GM21360 (cell line): ENCODE measurements around the gene BNC1.
"Not testable (repeated sequence)": the region's sequence is repeated elsewhere in the genome, so short reads cannot be mapped to it uniquely, and the experiment has no call there.

Experiments
- ATAC-seq: cut with Tn5 transposase; IDR thresholded peaks from one replicate; pipeline ENCODE4 v1.9.1; 2021; ENCODE audit warnings: mild to moderate bottlenecking, moderate library complexity; ENCODE audit not compliant: unreplicated experiment

BNC1 gene

GRCh38 chr15:83250781-83251180 lies 33.7 kb downstream of the BNC1 start:
- no peak for ATAC-seq

DNA sequence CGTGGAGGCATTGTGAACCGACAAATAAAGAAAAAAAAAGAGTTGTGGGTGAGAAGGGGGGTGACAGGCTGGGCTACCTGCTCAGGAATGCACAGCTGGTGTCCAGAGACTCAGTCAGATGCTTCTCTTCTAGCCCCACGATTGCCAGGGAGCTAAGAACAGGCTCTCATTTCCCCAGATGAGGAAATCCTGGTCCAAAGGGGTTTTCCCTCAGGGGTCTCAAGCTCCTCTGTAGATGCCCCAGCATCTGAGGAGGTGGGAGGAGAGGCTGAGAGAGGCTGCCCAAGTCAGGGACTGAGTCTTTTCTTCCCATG lies 35.5 kb downstream of the BNC1 start:
- ATAC-seq = no peak

DNA sequence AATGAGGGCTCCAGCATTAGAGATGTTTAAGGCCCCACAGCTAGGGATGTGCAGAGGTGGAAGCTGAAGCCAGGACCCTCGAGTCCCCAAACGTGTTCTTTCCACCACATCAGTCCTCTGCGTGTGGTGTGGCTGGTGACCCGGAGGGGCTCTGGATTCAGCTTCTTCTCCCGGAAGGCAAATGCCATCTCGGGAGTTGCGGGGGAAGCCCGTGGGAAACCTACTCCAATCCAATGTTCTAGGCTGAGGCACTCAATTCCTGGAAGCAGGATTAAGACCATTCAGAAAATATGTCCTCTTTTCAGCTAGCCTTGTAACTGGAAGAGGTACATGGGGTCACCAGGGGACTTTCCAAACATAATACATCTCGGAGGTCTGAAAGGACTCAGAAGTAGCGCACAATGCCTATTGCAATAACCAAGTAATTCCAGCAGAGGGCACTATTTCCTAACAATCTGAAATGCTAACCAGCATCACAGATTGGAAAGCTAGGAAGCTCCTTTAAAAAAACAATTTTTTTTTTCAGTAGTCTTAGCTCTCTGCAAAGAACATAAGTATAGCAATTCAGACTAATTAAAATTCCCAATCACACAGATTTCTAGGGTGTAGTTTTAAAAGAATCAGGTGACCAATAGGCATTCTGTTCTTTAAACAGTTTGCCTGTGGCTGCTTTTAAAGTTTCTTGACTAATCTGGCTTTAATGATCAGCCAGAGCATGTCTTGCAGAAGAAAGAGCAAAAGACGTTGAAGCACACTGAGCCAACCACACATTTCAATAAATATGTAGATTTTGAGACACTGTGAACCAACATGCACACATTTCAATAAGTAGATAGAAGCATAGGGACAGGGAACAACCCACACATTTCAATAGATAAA lies 36.1 kb downstream of the BNC1 start:
- ATAC-seq = peak; percentile 54

- ATAC-seq = no peak
Observed at GRCh38 chr15:83243634-83244033, 40.8 kb downstream of the BNC1 start.

GRCh38 chr15:83230242-83230641 lies 54.2 kb downstream of the BNC1 start:
- ATAC-seq = no peak

DNA sequence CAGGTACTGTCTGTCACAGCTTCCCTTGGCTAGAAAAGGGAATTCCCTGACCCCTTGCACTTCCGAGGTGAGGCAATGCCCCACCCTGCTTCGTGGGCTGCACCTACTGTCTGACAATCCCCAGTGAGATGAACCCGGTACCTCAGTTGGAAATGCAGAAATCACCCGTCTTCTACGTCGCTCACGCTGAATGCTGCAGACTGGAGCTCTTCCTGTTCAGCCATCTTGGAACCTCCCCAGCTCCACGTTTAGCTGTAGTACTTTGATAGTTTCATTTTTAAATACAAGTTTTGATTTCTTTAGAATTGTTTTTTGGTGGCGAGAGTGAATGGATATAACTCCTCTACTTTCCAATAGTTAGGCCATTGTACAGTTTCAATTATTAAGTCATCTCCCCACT lies 59.0 kb downstream of the BNC1 start:
- ATAC-seq = no peak

DNA sequence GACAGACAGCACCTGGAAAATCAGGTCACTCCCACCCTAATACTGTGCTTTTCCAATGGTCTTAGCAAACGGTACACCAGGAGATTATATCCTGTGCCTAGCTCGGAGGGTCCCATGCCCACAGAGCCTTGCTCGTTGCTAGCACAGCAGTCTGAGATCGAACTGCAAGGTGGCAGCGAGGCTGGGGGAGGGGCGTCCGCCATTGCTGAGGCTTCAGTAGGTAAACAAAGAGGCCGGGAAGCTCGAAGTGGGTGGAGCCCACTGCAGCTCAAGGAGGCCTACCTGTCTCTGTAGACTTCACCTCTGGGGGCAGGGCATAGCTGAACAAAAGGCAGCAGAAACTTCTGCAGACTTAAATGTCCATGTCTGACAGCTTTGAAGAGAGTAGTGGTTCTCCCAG lies 62.7 kb downstream of the BNC1 start:
- ATAC-seq = not testable (repeated sequence)

DNA sequence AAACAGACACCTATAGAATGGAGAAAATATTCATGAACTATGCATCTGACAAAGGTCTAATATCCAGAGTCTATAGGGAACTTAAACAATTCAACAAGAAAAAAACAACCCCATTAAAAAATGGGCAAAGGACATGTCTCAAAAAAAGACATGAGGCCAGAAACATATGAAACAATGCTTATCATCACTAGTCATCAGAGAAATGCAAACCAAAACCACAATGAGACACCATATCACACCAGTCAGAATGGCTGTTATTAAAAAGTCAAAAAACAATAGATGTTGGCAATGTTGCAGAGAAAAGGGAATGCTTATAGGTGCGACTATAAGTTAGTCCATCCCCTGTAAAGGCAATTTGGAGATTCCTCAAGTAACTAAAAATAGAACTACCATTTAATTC lies 65.4 kb downstream of the BNC1 start:
- ATAC-seq = no peak

DNA sequence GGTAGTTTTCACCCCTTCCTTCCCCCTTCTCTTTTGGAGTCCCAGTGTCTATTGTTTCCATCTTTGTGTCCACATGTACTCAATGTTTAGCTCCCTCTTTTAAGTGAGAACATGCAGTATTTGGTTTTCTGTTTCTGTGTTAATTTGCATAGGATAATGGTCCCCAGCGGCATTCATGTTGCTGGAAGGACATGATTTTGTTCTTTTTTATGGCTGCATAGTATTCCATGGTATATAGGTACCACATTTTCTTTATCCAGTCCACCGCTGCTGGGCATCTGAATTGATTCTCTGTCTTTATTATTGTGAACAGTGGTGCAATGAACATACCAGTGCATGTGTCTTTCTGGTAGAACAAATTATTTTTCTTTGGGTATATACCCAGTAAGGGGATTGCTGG lies 69.2 kb downstream of the BNC1 start:
- no peak for ATAC-seq

DNA sequence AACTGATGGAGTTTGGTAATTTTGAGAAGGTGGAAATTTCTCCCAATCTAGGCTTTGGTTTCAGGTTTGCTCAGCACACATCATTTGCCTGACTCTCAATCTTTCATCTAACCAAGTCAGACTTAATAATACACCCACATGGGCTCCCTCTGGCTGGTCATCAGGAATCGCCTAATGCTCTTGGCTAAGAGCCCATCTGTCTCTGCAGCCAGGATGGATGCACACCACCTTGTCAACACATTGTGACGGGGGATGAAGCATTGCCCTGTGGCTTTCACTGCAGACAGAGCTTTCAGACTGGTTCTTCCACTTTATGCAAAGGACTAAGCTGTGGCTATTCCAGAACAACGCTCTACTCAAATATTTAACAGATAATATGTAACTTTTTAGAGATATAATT lies 73.8 kb downstream of the BNC1 start:
- no peak for ATAC-seq

DNA sequence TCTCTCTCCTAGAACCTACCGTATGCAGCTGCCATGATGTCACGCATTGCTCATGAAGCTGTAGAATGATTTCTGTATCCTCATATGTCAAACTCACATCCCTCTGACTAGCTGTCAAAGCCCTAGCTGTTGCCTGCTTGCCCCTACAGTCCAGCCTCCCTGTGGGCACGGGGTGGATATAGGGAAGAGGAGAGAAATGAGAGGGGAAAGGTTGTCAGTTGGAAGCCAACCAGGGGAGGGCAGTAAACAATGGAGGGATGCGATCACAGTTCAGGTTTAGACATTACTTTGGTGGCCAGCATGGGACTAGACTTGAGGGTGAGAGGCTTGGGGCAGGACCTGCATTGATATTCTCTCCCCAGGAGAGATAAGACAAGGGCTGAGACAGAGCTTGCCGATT lies 75.1 kb downstream of the BNC1 start:
- no peak for ATAC-seq

GRCh38 chr15:83208367-83208661 lies 76.2 kb downstream of the BNC1 start:
- ATAC-seq = no peak

GRCh38 chr15:83207660-83208366 lies 76.7 kb downstream of the BNC1 start, which contains the start of gene HDGFL3:
Gene HDGFL3, minus strand, starts transcription at chr15:83207823. Its CDS starts 409 bp downstream, at chr15:83207414.
- ATAC-seq = peak; percentile 35

- ATAC-seq = peak; percentile 27
Observed at GRCh38 chr15:83207009-83207659, 77.3 kb downstream of the BNC1 start.

GRCh38 chr15:83206526-83207008 lies 77.9 kb downstream of the BNC1 start:
- ATAC-seq = no peak
